Osteocyte (in vitro differentiated cells): ENCODE results near the gene CST3. TPM values are rescaled to one million over a fixed set of nuclear protein-coding genes. Genes with fewer than 3 reads are reported as not detected.

Experiments
- DNase-seq: peaks from one replicate; pipeline ENCODE4 v3.0.0; 2021; ENCODE audit warnings: mixed read lengths; ENCODE audit not compliant: unreplicated experiment; ENCODE audit errors: extremely low spot score
- H3K27ac Mint-ChIP-seq: one replicate; pipeline ENCODE4 v1.8.0; 2021; ENCODE audit warnings: mild to moderate bottlenecking, mixed read lengths; ENCODE audit not compliant: unreplicated experiment
- H3K27me3 Mint-ChIP-seq: one replicate; pipeline ENCODE4 v1.8.0; 2021; ENCODE audit warnings: mixed read lengths; ENCODE audit not compliant: unreplicated experiment
- H3K36me3 Mint-ChIP-seq: one replicate; pipeline ENCODE4 v1.8.0; 2021; ENCODE audit warnings: mixed read lengths; ENCODE audit not compliant: unreplicated experiment
- H3K4me1 Mint-ChIP-seq: one replicate; pipeline ENCODE4 v1.8.0; 2021; ENCODE audit warnings: mixed read lengths; ENCODE audit not compliant: unreplicated experiment
- H3K4me3 Mint-ChIP-seq: one replicate; pipeline ENCODE4 v1.8.0; 2021; ENCODE audit warnings: mild to moderate bottlenecking, moderate library complexity, mixed read lengths; ENCODE audit not compliant: unreplicated experiment
- H3K9me3 Mint-ChIP-seq: one replicate; pipeline ENCODE4 v1.8.0; 2021; ENCODE audit warnings: mixed read lengths; ENCODE audit not compliant: unreplicated experiment
- CTCF ChIP-seq: fragments of 200-600 bp; sonication (generic); IDR thresholded peaks from 2 replicates; pipeline ENCODE4 v1.5.0; 2021; ENCODE audit warnings: antibody characterized with exemption, mild to moderate bottlenecking, moderate library complexity
- total RNA-seq: library from RNA; stranded (reverse); gene quantifications from 2 replicates; pipeline ENCODE4 v1.2.1, GENCODE V29; 2021

The CST3 gene
- total RNA-seq, 1 donor from 2014 or later: 710 TPM

- no peak for TF ChIP-seq CTCF
- no peak overlapping the region for H3K4me3 Mint-ChIP-seq
- no peaks in the 10 kb centered on the region for H3K36me3 Mint-ChIP-seq
- peaks cover 20% of the 10 kb centered on the region for H3K4me1 Mint-ChIP-seq
- H3K9me3 Mint-ChIP-seq: no peaks in the 10 kb centered on the region
- H3K27ac Mint-ChIP-seq: no peak overlapping the region
- no peak for DNase-seq
- peaks cover 5% of the 10 kb centered on the region for H3K27me3 Mint-ChIP-seq
Measured at GRCh38 chr20:23609486-23610109, 28.2 kb downstream of the CST3 start.

- no peaks in the 10 kb centered on the region for H3K9me3 Mint-ChIP-seq
- H3K4me1 Mint-ChIP-seq: peaks cover 24% of the 10 kb centered on the region
- H3K27ac Mint-ChIP-seq: no peak overlapping the region
- no peak overlapping the region for H3K4me3 Mint-ChIP-seq
- H3K36me3 Mint-ChIP-seq: no peaks in the 10 kb centered on the region
- DNase-seq: no peak
- TF ChIP-seq CTCF: no peak
- peaks cover 5% of the 10 kb centered on the region for H3K27me3 Mint-ChIP-seq
Measured at GRCh38 chr20:23608251-23608846, 29.4 kb downstream of the CST3 start.

- H3K27ac Mint-ChIP-seq: no peak overlapping the region
- TF ChIP-seq CTCF: no peak
- peaks cover 24% of the 10 kb centered on the region for H3K4me1 Mint-ChIP-seq
- DNase-seq: no peak
- H3K4me3 Mint-ChIP-seq: no peak overlapping the region
- no peaks in the 10 kb centered on the region for H3K36me3 Mint-ChIP-seq
- peaks cover 5% of the 10 kb centered on the region for H3K27me3 Mint-ChIP-seq
- no peaks in the 10 kb centered on the region for H3K9me3 Mint-ChIP-seq
Measured at GRCh38 chr20:23607497-23608245, 30.1 kb downstream of the CST3 start.

GRCh38 chr20:23606652-23607049 lies 31.1 kb downstream of the CST3 start:
- Mint-ChIP-seq H3K27me3 (peaks cover 5% of the 10 kb centered on the region), H3K36me3 (no peaks in the 10 kb centered on the region), H3K27ac (no peak overlapping the region), H3K4me3 (no peak overlapping the region), H3K4me1 (peaks cover 33% of the 10 kb centered on the region), H3K9me3 (no peaks in the 10 kb centered on the region)
- DNase-seq: peak; percentile 93
- peak; percentile 93 for TF ChIP-seq CTCF
